ENCODE measurements around the gene RTL5. TPM values are rescaled to one million over a fixed set of nuclear protein-coding genes. Genes with fewer than 3 reads are reported as not detected.

Gene RTL5
- total RNA-seq, 1 donor from 2014 or later, result 19.5 TPM

DNA sequence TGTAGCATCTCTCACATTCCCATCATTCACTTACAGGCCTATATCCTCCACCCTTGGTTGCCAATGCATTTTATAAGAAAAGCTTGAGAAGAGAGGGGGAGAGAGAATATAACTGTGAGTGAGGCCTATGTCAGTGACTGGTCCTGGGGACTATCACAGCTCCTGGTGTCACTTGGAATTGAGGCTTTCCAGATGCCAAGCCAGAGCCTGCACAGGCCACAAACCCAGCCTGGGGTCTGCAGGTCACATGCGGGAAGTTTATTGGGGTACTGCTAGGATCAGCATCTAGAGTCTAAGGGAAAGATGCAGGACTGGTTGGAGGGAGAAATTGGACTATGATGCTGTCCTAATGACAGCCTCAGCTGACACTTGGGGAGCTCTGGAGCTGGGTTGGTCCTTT is 47.6 kb downstream of the RTL5 start:
- TF ChIP-seq, protein P1, sequence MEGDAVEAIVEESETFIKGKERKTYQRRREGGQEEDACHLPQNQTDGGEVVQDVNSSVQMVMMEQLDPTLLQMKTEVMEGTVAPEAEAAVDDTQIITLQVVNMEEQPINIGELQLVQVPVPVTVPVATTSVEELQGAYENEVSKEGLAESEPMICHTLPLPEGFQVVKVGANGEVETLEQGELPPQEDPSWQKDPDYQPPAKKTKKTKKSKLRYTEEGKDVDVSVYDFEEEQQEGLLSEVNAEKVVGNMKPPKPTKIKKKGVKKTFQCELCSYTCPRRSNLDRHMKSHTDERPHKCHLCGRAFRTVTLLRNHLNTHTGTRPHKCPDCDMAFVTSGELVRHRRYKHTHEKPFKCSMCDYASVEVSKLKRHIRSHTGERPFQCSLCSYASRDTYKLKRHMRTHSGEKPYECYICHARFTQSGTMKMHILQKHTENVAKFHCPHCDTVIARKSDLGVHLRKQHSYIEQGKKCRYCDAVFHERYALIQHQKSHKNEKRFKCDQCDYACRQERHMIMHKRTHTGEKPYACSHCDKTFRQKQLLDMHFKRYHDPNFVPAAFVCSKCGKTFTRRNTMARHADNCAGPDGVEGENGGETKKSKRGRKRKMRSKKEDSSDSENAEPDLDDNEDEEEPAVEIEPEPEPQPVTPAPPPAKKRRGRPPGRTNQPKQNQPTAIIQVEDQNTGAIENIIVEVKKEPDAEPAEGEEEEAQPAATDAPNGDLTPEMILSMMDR (IDR thresholded peaks at IDR 0.05), result no peak
- Mint-ChIP-seq H3K27me3 (ENCODE audit: unreplicated experiment) (no peaks in the 10 kb centered on the region), H3K4me3 (ENCODE audit: unreplicated experiment) (no peak overlapping the region), H3K9me3 (ENCODE audit: unreplicated experiment) (peaks cover 6% of the 10 kb centered on the region), H3K27ac (ENCODE audit: unreplicated experiment) (no peak overlapping the region), H3K36me3 (ENCODE audit: unreplicated experiment) (no peaks in the 10 kb centered on the region), H3K4me1 (ENCODE audit: unreplicated experiment) (no peaks in the 10 kb centered on the region)
- DNase-seq (ENCODE audit: extremely low spot score, unreplicated experiment), result no peak

DNA sequence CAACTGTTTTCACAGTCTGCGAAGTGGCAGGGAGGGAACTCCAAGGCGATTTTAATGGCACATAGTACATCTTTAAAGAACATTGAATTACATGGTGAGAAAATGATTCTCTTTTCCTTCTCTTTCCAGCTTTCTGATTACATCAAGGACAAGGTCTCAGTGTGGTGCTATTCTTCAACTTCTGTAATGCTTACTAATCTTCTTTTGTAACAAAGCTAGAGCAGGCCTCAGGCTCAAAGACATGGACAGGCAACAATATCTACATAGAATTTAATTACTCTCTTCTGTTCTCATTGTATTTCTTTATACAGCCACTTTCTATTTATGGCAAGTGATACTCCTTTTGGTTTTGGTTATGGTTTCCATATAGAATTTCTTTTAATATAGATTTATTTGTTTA is 48.4 kb downstream of the RTL5 start:
- Mint-ChIP-seq H3K4me3 (ENCODE audit: unreplicated experiment) (no peak overlapping the region), H3K4me1 (ENCODE audit: unreplicated experiment) (no peaks in the 10 kb centered on the region), H3K27me3 (ENCODE audit: unreplicated experiment) (no peaks in the 10 kb centered on the region), H3K36me3 (ENCODE audit: unreplicated experiment) (no peaks in the 10 kb centered on the region), H3K9me3 (ENCODE audit: unreplicated experiment) (peaks cover 5% of the 10 kb centered on the region), H3K27ac (ENCODE audit: unreplicated experiment) (no peak overlapping the region)
- TF ChIP-seq, protein P1 (IDR thresholded peaks at IDR 0.05), result no peak
- DNase-seq (ENCODE audit: extremely low spot score, unreplicated experiment), result no peak

DNA sequence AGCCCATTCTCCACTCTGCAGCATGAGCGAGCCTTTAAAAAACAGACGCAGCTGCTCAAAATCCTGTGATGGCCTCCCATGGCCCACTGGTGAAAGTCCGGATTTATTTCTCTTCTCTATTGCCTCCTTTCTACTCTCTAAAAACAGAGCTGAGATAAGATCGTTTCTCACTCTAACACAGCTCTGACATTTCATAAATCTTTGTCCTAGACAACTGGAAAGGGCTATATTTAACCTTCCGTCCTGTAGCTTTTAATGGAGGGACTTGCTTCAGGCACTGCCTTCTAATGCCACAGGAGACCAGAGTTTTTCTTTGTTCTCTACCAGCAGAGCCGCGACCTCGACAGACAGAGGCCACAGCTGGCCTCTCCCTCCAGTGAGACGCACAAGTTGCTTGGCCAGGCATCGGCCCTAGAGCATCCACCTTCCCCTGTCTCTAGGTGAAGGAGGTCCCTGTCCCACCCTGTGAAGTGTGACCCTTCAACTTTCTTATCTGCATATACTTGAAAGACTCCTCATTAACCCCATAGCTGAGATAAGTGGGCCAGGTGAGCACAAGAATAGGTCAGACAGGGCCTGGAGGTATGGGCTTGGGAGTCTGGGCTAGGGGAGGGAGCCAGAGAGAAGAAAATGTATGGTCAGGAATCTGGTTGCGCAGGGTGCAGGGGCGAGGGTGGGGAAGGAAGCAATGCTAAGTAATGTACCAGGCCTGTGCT is 50.0 kb downstream of the RTL5 start:
- Mint-ChIP-seq H3K27me3 (ENCODE audit: unreplicated experiment) (no peaks in the 10 kb centered on the region), H3K27ac (ENCODE audit: unreplicated experiment) (no peak overlapping the region), H3K36me3 (ENCODE audit: unreplicated experiment) (no peaks in the 10 kb centered on the region), H3K9me3 (ENCODE audit: unreplicated experiment) (peaks cover under 1% of the 10 kb centered on the region), H3K4me1 (ENCODE audit: unreplicated experiment) (no peaks in the 10 kb centered on the region), H3K4me3 (ENCODE audit: unreplicated experiment) (no peak overlapping the region)
- TF ChIP-seq, protein P1 (IDR thresholded peaks at IDR 0.05), result no peak
- no peak for DNase-seq (ENCODE audit: extremely low spot score, unreplicated experiment)

DNA sequence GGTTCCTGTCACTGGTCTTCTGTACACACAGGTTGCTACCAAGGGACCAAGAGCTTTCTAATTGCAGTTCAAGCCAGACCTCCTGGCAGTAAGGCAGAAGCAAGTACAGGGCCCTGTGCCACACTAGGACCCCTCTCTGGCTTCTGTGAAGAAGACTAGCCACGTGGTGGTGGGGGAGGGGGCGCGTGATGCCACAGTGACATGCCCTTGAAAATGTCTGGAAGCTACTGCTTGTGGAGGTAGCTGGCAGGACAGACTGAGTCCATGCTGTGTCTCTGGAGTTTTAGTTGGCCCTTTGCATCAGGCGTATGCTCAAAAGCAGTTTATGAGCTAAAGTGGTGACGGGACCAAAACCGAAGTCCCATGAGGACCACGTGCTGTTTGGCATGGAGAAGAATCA is 50.9 kb downstream of the RTL5 start:
- Mint-ChIP-seq H3K4me3 (ENCODE audit: unreplicated experiment) (no peak overlapping the region), H3K9me3 (ENCODE audit: unreplicated experiment) (no peaks in the 10 kb centered on the region), H3K4me1 (ENCODE audit: unreplicated experiment) (no peaks in the 10 kb centered on the region), H3K36me3 (ENCODE audit: unreplicated experiment) (no peaks in the 10 kb centered on the region), H3K27me3 (ENCODE audit: unreplicated experiment) (no peaks in the 10 kb centered on the region), H3K27ac (ENCODE audit: unreplicated experiment) (no peak overlapping the region)
- TF ChIP-seq, protein P1 (IDR thresholded peaks at IDR 0.05), result no peak
- DNase-seq (ENCODE audit: extremely low spot score, unreplicated experiment), result no peak

DNA sequence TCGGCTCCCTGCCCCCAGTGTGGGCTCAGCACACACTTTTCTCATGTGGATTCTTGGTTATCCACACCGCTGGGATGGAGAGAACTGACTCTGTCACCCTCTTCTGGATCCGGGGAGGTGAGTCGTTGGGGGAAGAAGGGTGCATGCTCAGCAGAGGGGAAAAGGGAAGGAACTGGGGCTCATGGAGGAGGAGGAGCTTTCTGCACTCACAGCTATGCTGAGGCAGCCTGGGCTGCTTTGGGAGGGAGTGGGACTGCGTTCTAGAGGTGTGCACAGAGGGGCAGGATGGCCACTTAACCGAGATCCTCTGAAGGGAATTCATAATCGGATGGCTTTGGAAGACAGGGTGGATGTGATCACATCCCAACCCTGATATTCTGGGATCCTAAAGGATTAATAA is 51.6 kb downstream of the RTL5 start:
- Mint-ChIP-seq H3K27ac (ENCODE audit: unreplicated experiment) (no peak overlapping the region), H3K27me3 (ENCODE audit: unreplicated experiment) (no peaks in the 10 kb centered on the region), H3K36me3 (ENCODE audit: unreplicated experiment) (no peaks in the 10 kb centered on the region), H3K9me3 (ENCODE audit: unreplicated experiment) (no peaks in the 10 kb centered on the region), H3K4me3 (ENCODE audit: unreplicated experiment) (no peak overlapping the region), H3K4me1 (ENCODE audit: unreplicated experiment) (no peaks in the 10 kb centered on the region)
- TF ChIP-seq, protein P1 (IDR thresholded peaks at IDR 0.05), result no peak
- DNase-seq (ENCODE audit: extremely low spot score, unreplicated experiment), result no peak
